ENCODE data around the gene DUSP15.

The DUSP15 gene

DNA sequence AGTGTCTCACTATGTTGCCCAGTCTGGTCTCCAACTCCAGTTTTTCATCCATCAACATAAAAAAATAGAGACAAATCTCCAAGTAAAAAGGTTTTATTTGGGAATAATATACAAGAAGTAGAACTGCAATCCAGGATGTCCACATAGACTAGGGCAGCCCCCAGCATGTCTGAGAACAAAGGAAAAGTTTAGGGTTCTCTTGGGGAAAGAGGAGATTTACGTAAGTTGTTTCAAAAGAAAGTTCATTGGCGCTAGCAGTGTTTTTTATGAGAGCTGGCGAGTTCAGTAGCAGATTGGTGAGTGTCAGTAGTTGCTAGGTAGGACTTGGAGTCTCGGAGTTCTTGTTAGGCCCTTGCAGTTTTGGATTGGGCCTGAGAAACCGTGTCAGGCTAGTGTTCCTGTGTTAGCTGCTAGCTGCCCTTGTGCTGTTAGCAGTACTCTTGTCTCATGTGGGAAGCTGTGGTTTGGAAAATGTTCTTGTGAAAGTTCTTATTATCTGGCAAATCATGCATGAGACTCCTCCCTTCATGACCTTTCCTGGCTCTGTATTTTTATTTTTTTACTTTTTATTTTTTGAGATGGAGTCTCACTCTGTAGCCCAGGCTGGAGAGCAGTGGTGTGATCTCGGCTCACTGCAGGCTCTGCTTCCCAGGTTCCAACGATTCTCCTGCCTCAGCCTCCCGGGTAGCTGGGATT is 24.8 kb upstream of the DUSP15 start:
- DNase-seq = peak; percentile 77 to 83 (median 81)

DNA sequence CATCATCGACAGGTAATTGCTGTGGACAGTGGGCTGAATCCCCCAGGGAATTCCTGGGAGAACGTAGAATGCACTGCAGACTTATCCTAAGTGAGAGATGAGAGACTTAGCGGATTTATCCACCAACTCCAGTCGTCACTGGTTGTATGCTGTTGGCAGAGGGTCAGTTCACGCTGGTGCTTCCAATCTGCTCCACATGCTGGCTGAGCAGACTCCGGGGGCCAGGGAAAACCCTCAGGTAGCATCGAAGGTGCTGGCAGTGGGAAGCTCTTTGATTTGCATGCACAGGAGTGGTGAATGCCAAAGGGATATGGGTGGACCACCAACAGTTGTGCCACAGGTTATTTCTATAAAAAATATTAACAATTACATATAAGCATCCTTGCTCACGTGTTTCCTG is 20.3 kb upstream of the DUSP15 start:
- no peak for DNase-seq

DNA sequence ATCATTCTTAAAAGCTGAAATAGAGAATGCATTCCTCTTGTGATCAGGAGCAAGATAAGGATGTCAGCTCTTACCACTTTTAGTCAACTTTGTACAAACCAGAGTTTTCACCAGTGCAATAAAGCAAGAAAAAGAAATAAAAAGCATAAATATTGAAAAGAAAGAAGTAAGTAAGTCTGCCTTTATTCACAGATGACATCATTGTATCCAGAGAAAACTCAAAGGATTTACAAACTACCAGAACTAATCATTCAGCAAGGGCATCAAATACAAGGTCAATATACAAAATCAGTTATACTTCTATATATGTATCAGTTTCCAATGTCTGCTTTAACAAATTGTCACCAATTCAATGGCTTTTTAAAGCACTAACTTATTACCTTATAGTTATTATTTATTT is 13.5 kb upstream of the DUSP15 start:
- DNase-seq = no peak

- no peak for DNase-seq
These were observed 11.6 kb upstream of the DUSP15 start for GRCh38 chr20:31881945-31882344.

- DNase-seq = peak; percentile 97 to 98 (median 97)
These were observed 9.0 kb upstream of the DUSP15 start for GRCh38 chr20:31879143-31879987.

DNA sequence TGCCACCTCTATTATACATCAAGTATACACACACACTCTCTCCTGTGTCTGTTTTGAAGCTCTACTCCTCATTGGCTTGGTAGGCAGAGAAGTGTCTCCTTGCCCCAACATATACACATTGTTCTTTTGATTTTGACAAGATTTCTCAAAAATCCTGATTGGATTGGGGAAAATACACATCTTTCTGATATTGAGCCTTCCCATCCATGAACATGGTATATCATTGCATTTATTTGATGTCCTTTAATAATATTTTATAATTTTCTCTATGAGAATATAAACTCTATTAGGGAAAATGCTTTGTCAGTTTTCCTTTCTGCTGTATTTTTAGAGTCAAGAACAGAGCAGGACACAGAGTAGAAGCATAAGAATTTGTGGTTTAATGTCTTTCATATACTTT is 7.4 kb upstream of the DUSP15 start:
- no peak for DNase-seq

DNA sequence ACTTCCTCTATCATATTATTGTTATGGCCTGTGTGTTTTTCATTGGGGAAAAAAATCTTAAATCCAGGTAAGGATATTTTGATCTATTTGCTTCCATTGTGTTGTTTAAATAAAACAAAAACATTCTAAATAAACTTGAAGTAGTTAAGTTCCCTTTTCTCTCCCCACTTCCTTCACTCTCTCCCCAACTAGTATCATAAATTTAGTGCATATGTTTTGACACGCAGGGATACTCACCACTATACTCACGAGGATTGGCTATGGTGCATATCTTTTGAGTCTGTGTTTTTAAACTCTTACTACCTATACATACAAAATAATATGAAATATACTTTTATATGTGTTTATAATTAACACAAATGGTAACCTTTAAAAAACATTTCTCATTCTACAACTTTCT is 5.3 kb upstream of the DUSP15 start:
- peak in 2 of 3 donors; percentile 31 to 39 for DNase-seq

DNA sequence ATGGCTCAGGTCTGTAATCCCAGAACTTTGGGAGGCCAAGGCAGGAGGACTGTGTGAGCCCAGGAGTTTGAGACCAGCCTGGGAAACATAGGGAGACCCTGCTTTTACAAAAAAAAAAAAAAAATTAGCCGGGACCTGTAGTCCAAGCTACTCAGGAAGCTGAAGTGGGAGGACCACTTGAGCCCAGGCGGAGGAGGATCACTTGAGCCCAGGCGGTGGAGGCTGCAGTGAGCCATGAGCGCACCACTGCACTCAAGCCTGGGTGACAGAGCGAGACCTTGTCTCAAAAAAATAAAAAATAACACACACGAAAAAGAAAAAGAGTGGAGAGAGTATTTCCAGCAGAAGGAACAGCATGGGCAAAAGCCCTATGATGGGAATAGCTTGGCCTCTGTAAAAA is 2.1 kb upstream of the DUSP15 start:
- DNase-seq = no peak

DNA sequence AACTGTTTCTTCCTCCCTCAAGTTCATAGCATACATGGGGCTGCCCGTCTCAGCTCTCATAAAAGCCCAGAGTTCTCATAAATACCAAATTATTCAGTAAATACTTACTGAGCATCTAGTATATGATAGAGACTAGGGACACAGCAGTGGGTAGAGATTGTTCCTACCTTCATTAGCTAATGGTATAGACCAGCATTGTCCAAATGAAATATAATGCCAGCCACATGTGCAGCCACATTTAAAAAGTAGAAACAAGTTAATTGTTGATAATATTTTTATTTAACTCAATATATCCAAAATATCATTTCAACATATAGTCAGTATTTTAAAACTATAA is 1.3 kb upstream of the DUSP15 start:
- no peak for DNase-seq

- peak in 2 of 3 donors; percentile 27 to 63 for DNase-seq
These were observed 645 bp upstream of the DUSP15 start for GRCh38 chr20:31870726-31871617.

GRCh38 chr20:31869673-31869941 is 720 bp downstream of the DUSP15 start:
- no peak for DNase-seq

DNA sequence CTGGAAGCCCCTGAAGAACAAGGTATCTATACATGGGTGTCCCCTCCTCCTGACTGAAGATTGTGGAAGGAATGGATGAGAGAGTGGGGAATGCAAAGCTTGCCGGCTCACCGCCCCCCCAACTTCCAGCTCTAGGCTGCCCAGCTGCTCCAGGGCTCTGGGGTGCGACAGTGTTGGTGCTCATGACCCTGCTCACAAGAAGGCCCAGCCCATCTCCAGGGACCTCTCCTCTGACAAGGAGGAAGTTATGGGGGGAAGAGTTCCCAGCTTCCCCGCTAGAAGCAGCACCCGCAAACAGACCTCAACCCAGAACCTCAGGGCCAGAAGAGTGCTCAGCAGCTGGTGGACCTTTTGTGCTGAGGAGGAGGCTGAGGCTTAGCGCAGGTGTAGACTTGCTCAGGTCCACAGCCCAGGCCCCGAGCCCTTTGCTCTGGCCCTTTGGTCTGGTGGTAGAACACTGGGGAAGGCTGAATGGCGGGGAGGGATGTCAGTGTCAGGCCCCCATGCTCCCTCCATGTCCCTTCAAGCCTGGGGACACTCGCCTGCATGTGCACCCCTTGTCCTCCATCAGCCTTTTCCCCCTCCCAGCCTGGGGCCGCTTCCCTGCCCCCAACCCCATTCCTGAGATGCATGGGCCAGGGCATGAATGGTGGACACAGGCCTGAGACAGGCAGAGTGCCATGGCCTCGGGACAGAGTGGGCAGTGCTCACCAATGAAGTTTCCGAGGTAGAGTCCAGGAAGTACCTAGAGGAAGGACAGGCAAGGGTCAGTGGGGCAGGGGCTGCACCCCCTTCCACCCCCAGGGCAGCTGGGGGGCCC is 1.3 kb downstream of the DUSP15 start:
- DNase-seq = no peak

- DNase-seq = no peak
These were observed 4.1 kb downstream of the DUSP15 start for GRCh38 chr20:31866221-31866620.

- DNase-seq = no peak
These were observed 5.6 kb downstream of the DUSP15 start for GRCh38 chr20:31864521-31865400.

DNA sequence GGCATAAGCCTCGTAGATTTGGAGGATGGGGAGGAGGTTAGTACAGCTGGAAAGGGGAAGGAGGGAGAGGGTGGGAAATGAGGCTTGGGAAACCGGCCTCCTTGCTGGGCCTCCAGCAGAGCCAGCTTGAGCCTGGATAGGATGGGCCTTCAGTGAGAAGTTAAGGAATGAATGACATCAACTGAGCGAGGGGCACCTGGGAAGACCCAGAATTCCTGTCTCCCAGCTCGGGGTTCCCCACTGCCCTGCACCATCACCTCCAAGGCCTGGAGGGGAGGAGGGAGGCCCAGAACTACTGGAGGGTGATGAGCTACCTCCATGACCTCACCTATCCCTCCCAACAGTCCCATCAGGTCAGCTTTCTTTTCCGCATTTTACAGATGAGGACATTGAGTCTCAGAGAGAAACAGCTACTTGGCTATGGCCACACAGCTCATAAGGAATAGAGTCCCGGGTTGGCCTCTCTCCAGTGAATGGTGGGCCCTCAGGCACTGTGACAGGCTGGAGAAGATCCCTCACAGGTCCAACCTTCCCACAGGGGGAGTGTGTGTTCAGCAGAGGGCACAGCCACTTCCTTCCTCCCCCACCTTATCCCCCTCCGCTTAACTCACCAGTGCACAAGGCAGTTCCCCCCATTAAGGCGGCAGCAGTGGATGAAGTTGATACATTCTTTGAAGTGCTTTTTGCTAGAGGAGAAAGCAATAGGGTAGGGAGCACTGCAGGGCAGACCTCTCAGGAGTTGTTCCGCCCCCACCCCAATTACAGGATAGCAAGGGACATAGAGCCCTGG is 6.8 kb downstream of the DUSP15 start:
- DNase-seq = no peak

DNA sequence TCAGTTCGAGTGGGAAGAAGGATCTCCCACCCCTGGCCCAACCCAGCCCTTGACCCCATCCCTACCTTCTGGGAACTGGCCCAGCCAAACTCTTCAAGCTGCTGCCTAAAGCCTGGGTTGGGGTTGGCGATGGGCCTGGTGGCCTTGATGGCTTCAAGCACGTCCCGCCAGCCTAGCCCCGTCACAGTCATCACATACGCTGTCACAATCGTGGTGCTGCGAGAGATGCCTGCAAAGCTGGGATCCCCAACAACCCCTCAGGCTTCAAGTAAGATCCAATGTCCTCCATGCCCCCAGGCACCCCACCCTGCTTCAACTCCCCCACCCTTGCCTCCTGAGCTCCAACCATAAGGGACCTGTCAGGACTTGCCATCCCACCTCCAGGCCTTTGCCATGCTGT is 7.8 kb downstream of the DUSP15 start:
- no peak for DNase-seq

DNA sequence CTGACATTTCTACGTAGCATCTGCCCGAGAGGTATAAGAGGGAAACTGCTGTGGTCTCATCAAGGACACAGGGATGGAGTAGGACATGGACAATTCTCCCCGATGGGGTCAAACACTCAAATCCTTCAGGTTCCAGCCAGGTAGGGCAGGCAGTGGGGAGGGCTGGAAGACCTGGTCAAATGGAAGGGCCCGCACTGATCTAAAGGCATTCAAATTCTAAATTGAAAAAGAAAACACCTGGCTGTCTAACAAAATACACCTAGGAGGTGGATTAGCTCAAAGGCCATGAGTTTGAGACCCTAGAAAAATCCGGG is 8.2 kb downstream of the DUSP15 start:
- DNase-seq = no peak

DNA sequence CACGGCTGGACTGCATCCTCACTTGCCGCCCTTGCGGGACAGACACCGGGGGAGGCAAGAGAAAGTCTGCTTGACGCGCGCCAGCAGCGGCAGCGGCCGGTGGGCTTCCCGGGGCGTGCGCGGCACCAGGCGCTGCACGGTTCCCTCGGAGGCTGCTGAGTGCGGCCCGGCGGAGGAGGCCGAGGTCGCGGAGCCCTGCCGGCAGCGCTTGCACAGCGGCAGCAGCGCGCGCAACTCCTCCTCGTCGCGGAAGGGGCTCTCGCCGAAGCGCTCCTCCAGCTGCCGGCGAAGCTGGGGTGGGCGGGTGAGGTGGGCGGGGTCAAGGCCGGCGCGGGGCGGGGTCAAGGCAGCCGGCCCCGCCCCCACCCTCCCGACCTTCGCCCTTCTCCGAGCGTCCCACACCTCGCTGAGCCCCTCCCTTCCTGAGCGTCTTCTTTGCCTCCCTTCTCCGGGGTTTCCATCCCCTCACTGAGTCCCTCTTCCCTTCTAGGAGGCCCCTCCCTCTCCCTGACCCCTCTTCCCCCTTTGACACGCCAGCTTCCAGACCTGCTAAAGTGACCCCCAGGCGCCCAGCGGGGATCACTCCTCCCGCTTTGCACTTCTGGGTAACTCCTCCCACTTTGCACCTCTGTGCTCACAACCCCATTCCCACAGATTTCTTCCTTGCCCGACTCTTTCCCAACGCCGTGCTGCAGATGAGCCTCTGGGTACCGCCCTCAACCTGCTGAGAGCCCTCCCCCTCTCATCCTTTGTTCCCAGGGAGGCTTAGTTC is 8.8 kb downstream of the DUSP15 start:
- DNase-seq = peak; percentile 69 to 87 (median 73)

DNA sequence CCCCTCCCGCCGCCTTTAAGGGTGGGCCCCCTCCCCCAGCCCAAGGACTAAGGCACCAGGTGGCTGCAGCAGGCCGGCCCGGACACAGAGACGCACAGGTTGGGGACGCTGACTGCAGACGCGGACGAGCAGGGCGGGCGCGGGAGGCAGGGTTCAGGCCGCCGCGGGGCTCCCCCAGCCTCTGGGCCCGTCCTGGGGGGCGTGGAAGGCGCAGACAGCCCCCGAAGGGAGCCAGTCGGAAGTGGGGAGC is 9.3 kb downstream of the DUSP15 start:
- DNase-seq = no peak

- peak; percentile 32 to 42 (median 39) for DNase-seq
These were observed 9.8 kb downstream of the DUSP15 start for GRCh38 chr20:31860390-31861134.

All from suppressor macrophage treated with lipopolysaccharide for 1 hour (primary cell).